CD8-positive, alpha-beta memory T cell (primary cell): ENCODE results near the gene ZNF469. TPM values are rescaled to one million over a fixed set of nuclear protein-coding genes. Genes with fewer than 3 reads are reported as not detected.

Source experiments
- CTCF ChIA-PET: fragments of 350-600 bp; sonication (Branson Sonifier 250); formaldehyde crosslinking; loops from one replicate; lab custom pipeline; 2021; ENCODE audit warnings: antibody characterized with exemption; lab: Charles Lee
- POLR2A ChIA-PET: fragments of 350-600 bp; sonication (Branson Sonifier 250); formaldehyde crosslinking; loops from one replicate; lab custom pipeline; 2021; ENCODE audit warnings: antibody characterized with exemption; lab: Charles Lee
- DNase-seq, 5 donors: peaks; one replicate each; pipeline versions ENCODE4 v3.0.0 to v3.0.0-alpha.2; 2020 to 2022; ENCODE audit warnings: mixed read lengths in 1 of 5
- H3K27ac ChIP-seq: one replicate; pipeline ENCODE4 v1.7.0; 2013; ENCODE audit warnings: low read depth, mild to moderate bottlenecking, low read length, moderate library complexity
- H3K27me3 ChIP-seq: 2 replicates; pipeline ENCODE4 v1.7.0; 2013; ENCODE audit warnings: low read length, mild to moderate bottlenecking; ENCODE audit not compliant: insufficient read depth, poor library complexity, severe bottlenecking
- H3K36me3 ChIP-seq: 2 replicates; pipeline ENCODE4 v1.7.0; 2013; ENCODE audit warnings: mild to moderate bottlenecking, low read length, moderate library complexity; ENCODE audit not compliant: insufficient read depth
- H3K4me1 ChIP-seq: 2 replicates; pipeline ENCODE4 v1.7.0; 2013; ENCODE audit warnings: mild to moderate bottlenecking, low read length, moderate library complexity; ENCODE audit not compliant: insufficient read depth
- H3K4me3 ChIP-seq: 2 replicates; pipeline ENCODE4 v1.7.0; 2013; ENCODE audit warnings: mild to moderate bottlenecking, low read length
- H3K9me3 ChIP-seq: 2 replicates; pipeline ENCODE4 v1.7.0; 2013; ENCODE audit warnings: mild to moderate bottlenecking, low read length
- H3K27ac Mint-ChIP-seq, 8 donors: one replicate each; pipeline ENCODE4 v1.8.0; 2020 to 2021; ENCODE audit warnings: mixed read lengths in 8 of 8, mild to moderate bottlenecking in 6 of 8, inconsistent platforms in 3 of 8, moderate library complexity in 3 of 8
- H3K27me3 Mint-ChIP-seq, 2 donors: one replicate each; pipeline ENCODE4 v1.8.0; 2020 to 2021; ENCODE audit warnings: mixed read lengths in 2 of 2, mild to moderate bottlenecking in 1 of 2, moderate library complexity in 1 of 2
- H3K36me3 Mint-ChIP-seq, 3 donors: one replicate each; pipeline ENCODE4 v1.8.0; 2020 to 2021; ENCODE audit warnings: mixed read lengths in 3 of 3, inconsistent platforms in 1 of 3, mild to moderate bottlenecking in 1 of 3
- H3K4me1 Mint-ChIP-seq, 3 donors: one replicate each; pipeline ENCODE4 v1.8.0; 2020 to 2021; ENCODE audit warnings: mixed read lengths in 3 of 3, inconsistent platforms in 1 of 3, mild to moderate bottlenecking in 1 of 3
- H3K4me3 Mint-ChIP-seq, 7 donors: one replicate each; pipeline ENCODE4 v1.8.0; 2020 to 2021; ENCODE audit warnings: mixed read lengths in 7 of 7, mild to moderate bottlenecking in 6 of 7, moderate library complexity in 4 of 7, inconsistent platforms in 2 of 7
- H3K9me3 Mint-ChIP-seq, 5 donors: one replicate each; pipeline ENCODE4 v1.8.0; 2020 to 2022; ENCODE audit warnings: mixed read lengths in 5 of 5, mild to moderate bottlenecking in 3 of 5, moderate library complexity in 2 of 5, inconsistent platforms in 1 of 5
- polyA plus RNA-seq: library from polyadenylated mRNA; unstranded; fragments of 300-500 nt; fragmentation: Illumina TruSeq; gene quantifications from one replicate; pipeline ENCODE4 v1.2.3, GENCODE V29; 2021
- total RNA-seq, 2 experiments: library from RNA; stranded (reverse); gene quantifications; one replicate each; pipeline ENCODE4 v1.2.3, GENCODE V29; 2021

ZNF469 gene
- total and polyA plus RNA-seq, 3 experiments from 2014 or later = 0.23 to 1.7 (median 1.5) TPM

DNA sequence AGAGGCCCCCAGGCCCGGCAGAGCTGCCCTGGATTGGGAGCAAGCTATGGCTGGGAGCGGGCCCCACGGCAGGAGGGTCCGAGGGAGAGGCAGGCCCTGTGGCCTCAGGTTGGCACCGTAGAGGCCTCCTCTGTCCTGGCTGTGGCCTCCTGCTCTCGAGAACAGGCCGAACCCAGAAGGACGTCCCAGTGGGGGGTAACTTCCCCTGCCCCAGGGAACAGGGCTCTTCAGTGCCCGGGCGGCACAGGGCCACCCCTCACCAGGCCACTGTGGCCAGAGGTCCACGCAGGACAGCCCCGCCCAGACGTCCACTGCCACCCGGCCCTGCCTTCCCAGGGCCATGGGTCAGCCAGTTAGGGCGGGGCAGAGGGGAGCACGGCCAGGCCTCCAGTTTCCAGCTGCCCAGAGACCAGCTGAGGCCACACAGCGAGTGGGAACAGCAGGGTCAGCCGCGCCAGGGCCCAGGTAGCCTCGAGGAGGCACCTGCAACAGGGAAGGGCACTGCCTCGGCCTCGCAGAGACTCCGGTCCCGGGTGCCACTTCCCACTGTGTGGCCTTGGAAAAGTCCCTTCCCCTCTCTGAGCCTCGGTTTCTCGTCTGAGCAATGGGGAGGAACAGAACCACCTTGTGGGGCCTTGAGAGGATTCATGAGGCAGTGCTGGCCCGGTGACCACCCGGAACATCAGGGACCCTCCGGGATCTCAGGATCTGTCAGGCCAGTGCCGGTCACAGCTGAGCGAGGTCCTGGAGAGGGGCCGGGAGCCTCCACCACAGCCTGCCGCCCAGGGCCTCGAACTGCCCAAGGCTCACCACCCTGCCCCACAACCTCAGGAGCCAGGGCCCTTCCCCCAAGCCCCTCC lies 32.0 kb downstream of the ZNF469 start:
- no peaks in the 10 kb centered on the region for H3K9me3 ChIP-seq
- no peaks in the 10 kb centered on the region for H3K4me1 Mint-ChIP-seq
- H3K27ac ChIP-seq = no peak overlapping the region
- ChIA-PET CTCF (no interaction called here), POLR2A (no interaction called here)
- DNase-seq = no peak
- no peaks in the 10 kb centered on the region for H3K36me3 Mint-ChIP-seq
- H3K27ac Mint-ChIP-seq = no peak overlapping the region
- peaks cover 0 to 7% of the 10 kb centered on the region in 2 donors for H3K27me3 Mint-ChIP-seq
- no peaks in the 10 kb centered on the region for H3K27me3 ChIP-seq
- H3K4me1 ChIP-seq = no peaks in the 10 kb centered on the region
- no peaks in the 10 kb centered on the region for H3K9me3 Mint-ChIP-seq
- no peak overlapping the region for H3K4me3 Mint-ChIP-seq
- H3K36me3 ChIP-seq = no peaks in the 10 kb centered on the region
- no peak overlapping the region for H3K4me3 ChIP-seq

- Histone ChIP-seq H3K4me1 (no peaks in the 10 kb centered on the region), H3K4me3 (no peak overlapping the region), H3K27me3 (no peaks in the 10 kb centered on the region), H3K9me3 (no peaks in the 10 kb centered on the region), H3K36me3 (no peaks in the 10 kb centered on the region), H3K27ac (no peak overlapping the region)
- Mint-ChIP-seq H3K27me3 (peaks cover 0 to 7% of the 10 kb centered on the region in 2 donors), H3K9me3 (no peaks in the 10 kb centered on the region), H3K27ac (no peak overlapping the region), H3K36me3 (no peaks in the 10 kb centered on the region), H3K4me1 (no peaks in the 10 kb centered on the region), H3K4me3 (no peak overlapping the region)
- ChIA-PET POLR2A (no interaction called here), CTCF (no interaction called here)
- DNase-seq = no peak
Observed at GRCh38 chr16:88415381-88415705, 32.6 kb downstream of the ZNF469 start.

- DNase-seq = no peak
- no peaks in the 10 kb centered on the region for H3K4me1 ChIP-seq
- H3K27ac Mint-ChIP-seq = no peak overlapping the region
- no peak overlapping the region for H3K27ac ChIP-seq
- H3K4me1 Mint-ChIP-seq = no peaks in the 10 kb centered on the region
- ChIA-PET POLR2A (no interaction called here), CTCF (no interaction called here)
- H3K9me3 Mint-ChIP-seq = no peaks in the 10 kb centered on the region
- H3K36me3 ChIP-seq = no peaks in the 10 kb centered on the region
- no peak overlapping the region for H3K4me3 ChIP-seq
- no peaks in the 10 kb centered on the region for H3K9me3 ChIP-seq
- no peaks in the 10 kb centered on the region for H3K27me3 ChIP-seq
- H3K27me3 Mint-ChIP-seq = peaks cover 0 to 7% of the 10 kb centered on the region in 2 donors
- H3K36me3 Mint-ChIP-seq = no peaks in the 10 kb centered on the region
- H3K4me3 Mint-ChIP-seq = no peak overlapping the region
Observed at GRCh38 chr16:88415713-88416323, 33.1 kb downstream of the ZNF469 start.

DNA sequence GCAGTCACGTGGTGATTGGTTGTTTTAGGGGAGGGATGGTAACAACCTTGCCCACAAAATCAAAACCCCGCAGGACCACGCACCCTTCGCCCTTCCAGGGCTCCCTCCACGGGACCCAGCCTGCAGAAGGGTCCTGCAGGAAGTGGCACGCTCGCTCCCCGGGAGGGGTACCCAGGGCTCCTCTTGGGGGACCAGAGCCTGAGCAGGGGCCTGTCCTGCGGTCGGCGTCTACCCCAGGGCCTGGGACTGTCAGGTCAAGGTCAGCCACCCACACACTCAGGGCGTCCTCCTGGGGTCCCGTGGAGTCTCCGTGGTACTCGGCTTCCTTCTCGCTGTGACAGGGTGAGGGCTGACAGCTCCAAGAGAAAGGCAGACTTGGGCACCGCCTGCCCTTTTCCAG lies 33.9 kb downstream of the ZNF469 start:
- H3K36me3 Mint-ChIP-seq = no peaks in the 10 kb centered on the region
- Histone ChIP-seq H3K4me1 (no peaks in the 10 kb centered on the region), H3K27me3 (no peaks in the 10 kb centered on the region), H3K36me3 (no peaks in the 10 kb centered on the region), H3K9me3 (no peaks in the 10 kb centered on the region), H3K4me3 (no peak overlapping the region), H3K27ac (no peak overlapping the region)
- DNase-seq = no peak
- no peaks in the 10 kb centered on the region for H3K9me3 Mint-ChIP-seq
- H3K4me1 Mint-ChIP-seq = no peaks in the 10 kb centered on the region
- ChIA-PET POLR2A (no interaction called here), CTCF (no interaction called here)
- peaks cover 0 to 7% of the 10 kb centered on the region in 2 donors for H3K27me3 Mint-ChIP-seq
- no peak overlapping the region for H3K27ac Mint-ChIP-seq
- H3K4me3 Mint-ChIP-seq = no peak overlapping the region

DNA sequence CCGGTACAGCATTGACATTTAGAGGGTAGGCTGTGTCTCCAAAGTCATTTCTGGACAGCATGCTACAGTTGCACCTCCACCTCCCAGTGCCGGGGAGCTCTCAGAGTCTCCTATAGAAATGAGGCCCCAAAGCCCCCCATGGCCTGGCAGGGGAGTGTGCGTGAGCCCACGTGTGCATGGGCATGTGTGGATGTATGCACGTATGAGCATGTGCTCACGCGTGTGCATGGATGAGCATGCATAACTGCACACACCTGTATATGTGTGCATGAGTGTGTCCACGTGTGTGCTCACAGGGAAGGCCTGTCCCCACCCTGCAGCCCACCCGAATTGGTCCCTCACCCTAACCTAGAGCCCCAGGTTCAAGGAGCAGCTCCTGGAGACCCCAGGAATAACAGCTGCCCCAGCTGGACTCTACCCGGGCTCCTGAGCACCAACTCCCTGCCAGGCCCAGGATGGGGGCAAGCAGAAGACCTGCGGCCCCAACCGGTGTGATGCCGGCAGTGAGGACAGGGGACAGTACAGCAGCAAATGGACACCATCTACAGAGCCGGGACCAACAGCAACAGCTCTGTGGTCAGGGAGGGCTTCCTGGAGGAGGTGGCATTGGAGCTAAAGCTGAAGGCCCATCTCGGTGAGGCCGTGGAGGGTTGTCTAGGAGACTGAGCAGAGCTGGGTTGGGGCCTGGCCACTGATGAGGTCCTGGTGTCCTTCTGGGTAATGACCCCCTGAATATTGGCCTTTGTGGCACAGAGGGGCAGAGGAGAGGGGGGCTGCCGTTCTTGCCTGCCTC lies 35.1 kb downstream of the ZNF469 start:
- Mint-ChIP-seq H3K27me3 (peaks cover 0 to 7% of the 10 kb centered on the region in 2 donors), H3K9me3 (no peaks in the 10 kb centered on the region), H3K4me3 (no peak overlapping the region), H3K4me1 (no peaks in the 10 kb centered on the region), H3K36me3 (no peaks in the 10 kb centered on the region), H3K27ac (no peak overlapping the region)
- ChIA-PET CTCF (no interaction called here), POLR2A (no interaction called here)
- Histone ChIP-seq H3K4me3 (no peak overlapping the region), H3K27me3 (no peaks in the 10 kb centered on the region), H3K4me1 (no peaks in the 10 kb centered on the region), H3K9me3 (no peaks in the 10 kb centered on the region), H3K36me3 (no peaks in the 10 kb centered on the region), H3K27ac (no peak overlapping the region)
- DNase-seq = no peak

- Mint-ChIP-seq H3K27ac (no peak overlapping the region), H3K36me3 (no peaks in the 10 kb centered on the region), H3K4me1 (no peaks in the 10 kb centered on the region), H3K9me3 (no peaks in the 10 kb centered on the region), H3K4me3 (no peak overlapping the region), H3K27me3 (peaks cover 0 to 7% of the 10 kb centered on the region in 2 donors)
- ChIA-PET CTCF (no interaction called here), POLR2A (no interaction called here)
- Histone ChIP-seq H3K9me3 (no peaks in the 10 kb centered on the region), H3K4me3 (no peak overlapping the region), H3K27ac (no peak overlapping the region), H3K27me3 (no peaks in the 10 kb centered on the region), H3K36me3 (no peaks in the 10 kb centered on the region), H3K4me1 (no peaks in the 10 kb centered on the region)
- DNase-seq = no peak
Observed at GRCh38 chr16:88418869-88419268, 36.1 kb downstream of the ZNF469 start.

DNA sequence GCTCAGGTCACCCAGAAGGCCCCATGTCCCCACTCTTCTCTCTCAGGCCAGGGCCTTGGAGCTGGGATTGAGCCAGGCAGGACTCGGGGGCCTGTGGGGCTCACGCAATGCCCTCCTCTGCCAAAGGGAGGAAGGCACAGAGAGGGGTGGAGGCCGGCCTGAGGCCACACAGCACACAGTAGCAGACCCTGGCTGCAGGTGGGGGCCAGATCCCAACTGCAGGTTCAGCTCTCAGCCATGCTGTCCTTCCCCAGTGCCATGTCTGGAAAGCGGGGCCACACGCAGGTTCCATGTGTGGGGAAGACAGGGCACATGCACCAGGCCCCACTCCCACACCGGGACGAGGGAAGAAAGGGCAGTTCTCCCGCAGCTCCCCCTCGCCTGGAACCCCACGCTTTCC lies 37.0 kb downstream of the ZNF469 start:
- ChIA-PET POLR2A (no interaction called here), CTCF (interaction anchor here (0.9 kb wide), 1 partner anchor 19 kb away, joined by 5 read pairs; no protein-coding TSS in a partner anchor)
- Histone ChIP-seq H3K4me3 (no peak overlapping the region), H3K9me3 (no peaks in the 10 kb centered on the region), H3K36me3 (no peaks in the 10 kb centered on the region), H3K27me3 (no peaks in the 10 kb centered on the region), H3K27ac (no peak overlapping the region), H3K4me1 (no peaks in the 10 kb centered on the region)
- Mint-ChIP-seq H3K27me3 (peaks cover 0 to 7% of the 10 kb centered on the region in 2 donors), H3K9me3 (no peaks in the 10 kb centered on the region), H3K36me3 (no peaks in the 10 kb centered on the region), H3K27ac (peak overlapping the region in 1 of 8 donors; percentile 77), H3K4me1 (peaks cover 0 to 3% (median 0%) of the 10 kb centered on the region in 3 donors), H3K4me3 (no peak overlapping the region)
- no peak for DNase-seq

GRCh38 chr16:88420496-88420895 lies 37.7 kb downstream of the ZNF469 start:
- CTCF ChIA-PET = interaction anchor here (0.9 kb wide), 1 partner anchor 18 kb away, joined by 5 read pairs; no protein-coding TSS in a partner anchor
- Mint-ChIP-seq H3K36me3 (no peaks in the 10 kb centered on the region), H3K4me1 (peaks cover 0 to 8% (median 2%) of the 10 kb centered on the region in 3 donors), H3K27ac (no peak overlapping the region), H3K27me3 (peaks cover 0 to 7% of the 10 kb centered on the region in 2 donors), H3K4me3 (no peak overlapping the region), H3K9me3 (no peaks in the 10 kb centered on the region)
- Histone ChIP-seq H3K36me3 (no peaks in the 10 kb centered on the region), H3K9me3 (no peaks in the 10 kb centered on the region), H3K27ac (no peak overlapping the region), H3K4me3 (no peak overlapping the region), H3K4me1 (no peaks in the 10 kb centered on the region), H3K27me3 (no peaks in the 10 kb centered on the region)
- POLR2A ChIA-PET = no interaction called here
- DNase-seq = no peak
